Vagina (tissue), 2 donors: ENCODE data around the gene LIN54. TPM values are rescaled to one million over a fixed set of nuclear protein-coding genes. Genes with fewer than 3 reads are reported as not detected.
"Not testable (repeated sequence)": the region's sequence is repeated elsewhere in the genome, so short reads cannot be mapped to it uniquely, and the experiment has no call there.

ENCODE experiments used
- DNase-seq, 2 donors: peaks; one replicate each; pipeline ENCODE4 v3.0.0-alpha.2; 2017; ENCODE audit errors: extremely low spot score in 2 of 2
- H3K27ac ChIP-seq: fragments of 200-600 bp; sonication (generic); one replicate; pipeline ENCODE4 v1.5.1; 2019
- H3K27me3 ChIP-seq: fragments of 200-600 bp; sonication (generic); one replicate; pipeline ENCODE4 v1.5.1; 2019
- H3K36me3 ChIP-seq, 2 donors: fragments of 200-600 bp; sonication (generic); one replicate each; pipeline ENCODE4 v1.5.1; 2017 to 2019
- H3K4me1 ChIP-seq: fragments of 200-600 bp; sonication (generic); one replicate; pipeline ENCODE4 v1.5.1; 2019
- H3K4me3 ChIP-seq, 2 donors: fragments of 200-600 bp; sonication (generic); 1 replicate in 1 of 2; 2 replicates in 1 of 2; pipeline ENCODE4 v1.5.1; 2016 to 2019
- H3K9me3 ChIP-seq: fragments of 200-600 bp; sonication (generic); one replicate; pipeline ENCODE4 v1.5.1; 2019
- CTCF ChIP-seq, 3 experiments: fragments of 450-650 bp in 2 of 3; fragments of 200-600 bp in 1 of 3; sonication (generic) in 1 of 3; IDR thresholded peaks; one replicate each; pipeline ENCODE4 v1.5.1; 2017 to 2019; ENCODE audit warnings: antibody characterized with exemption in 3 of 3, mild to moderate bottlenecking in 2 of 3, moderate library complexity in 2 of 3
- POLR2A ChIP-seq, 2 donors: fragments of 450-650 bp; IDR thresholded peaks; one replicate each; pipeline ENCODE4 v1.6.1; 2017; ENCODE audit warnings: antibody characterized with exemption in 2 of 2, mild to moderate bottlenecking in 2 of 2, moderate library complexity in 2 of 2
- POLR2AphosphoS5 ChIP-seq, 2 donors: sonication (generic); formaldehyde crosslinking; IDR thresholded peaks; one replicate each; pipeline ENCODE4 v1.9.0; 2017; ENCODE audit warnings: antibody characterized with exemption in 2 of 2, mild to moderate bottlenecking in 2 of 2, low read depth in 1 of 2; ENCODE audit not compliant: insufficient read depth in 1 of 2
- intact Hi-C: fragments of 100-400 bp; cut with DNase I; formaldehyde crosslinking; loops from one replicate; pipeline ENCODE4 v1.15.1; 2023
- total RNA-seq: library from RNA; depleted of rRNA; stranded (reverse); fragments of >200 nt; gene quantifications from one replicate; pipeline ENCODE4 v1.2.3, GENCODE V29; 2016

LIN54 gene
- total RNA-seq, 1 donor from 2014 or later, result 25.0 TPM

DNA sequence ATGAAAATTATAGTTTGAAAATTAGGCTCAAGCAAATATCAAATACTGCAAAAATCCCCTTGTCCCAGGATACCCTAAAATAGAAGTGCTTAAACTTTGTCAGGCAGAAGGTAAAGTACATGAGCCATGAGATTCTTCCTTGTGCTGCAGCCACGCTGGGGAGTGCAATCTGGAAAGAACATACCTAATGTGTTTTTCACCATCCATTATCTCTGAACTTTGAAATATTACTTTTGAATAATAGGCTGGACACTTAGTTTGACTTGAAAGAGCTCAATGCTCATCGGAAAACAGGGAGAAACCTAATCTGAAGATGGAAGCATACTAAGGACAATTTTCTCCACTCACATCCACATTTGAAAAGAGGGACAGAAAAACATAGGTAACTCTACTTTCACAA is 91.2 kb downstream of the LIN54 start:
- Histone ChIP-seq H3K36me3 (peaks cover 0 to 11% of the 10 kb centered on the region in 2 donors), H3K9me3 (no peaks in the 10 kb centered on the region)

GRCh38 chr4:82918091-82918490 is 92.5 kb downstream of the LIN54 start:
- Histone ChIP-seq H3K9me3 (no peaks in the 10 kb centered on the region), H3K4me1 (no peaks in the 10 kb centered on the region), H3K4me3 (no peak overlapping the region), H3K27ac (no peak overlapping the region), H3K36me3 (peaks cover 0 to 11% of the 10 kb centered on the region in 2 donors), H3K27me3 (no peaks in the 10 kb centered on the region)
- no peak for DNase-seq
- TF ChIP-seq POLR2AphosphoS5 (IDR thresholded peaks at IDR 0.05; ENCODE audit: insufficient read depth in 1 of 2, low read depth in 1 of 2) (no peak), CTCF (IDR thresholded peaks at IDR 0.05) (no peak), POLR2A (IDR thresholded peaks at IDR 0.05) (no peak)
- intact Hi-C loops, result no loop called here

More for the DNA sequence above, 91.2 kb downstream of the LIN54 start:
- Histone ChIP-seq H3K4me1 (no peaks in the 10 kb centered on the region), H3K27me3 (no peaks in the 10 kb centered on the region), H3K27ac (no peak overlapping the region), H3K4me3 (no peak overlapping the region)
- no peak for DNase-seq
- TF ChIP-seq POLR2AphosphoS5 (IDR thresholded peaks at IDR 0.05; ENCODE audit: insufficient read depth in 1 of 2, low read depth in 1 of 2) (no peak), POLR2A (IDR thresholded peaks at IDR 0.05) (no peak), CTCF (IDR thresholded peaks at IDR 0.05) (no peak)
- intact Hi-C loops, result no loop called here

DNA sequence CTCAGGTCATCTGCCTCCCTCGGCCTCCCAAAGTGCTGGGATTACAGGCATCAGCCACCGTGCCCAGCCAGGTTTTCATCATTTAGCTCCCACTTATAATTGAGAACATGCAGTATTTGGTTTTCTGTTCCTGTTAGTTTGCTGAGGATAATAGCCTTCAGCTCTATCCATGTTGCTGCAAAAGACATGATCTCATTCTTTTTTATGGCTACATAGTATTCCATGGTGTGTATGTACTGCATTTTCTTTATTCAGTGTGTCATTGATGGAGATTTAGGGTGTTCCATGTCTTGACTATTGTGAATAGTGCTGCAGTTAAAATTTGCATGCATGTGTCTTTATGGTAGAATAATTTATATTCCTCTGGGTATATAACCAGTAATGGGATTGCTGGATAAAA is 96.7 kb downstream of the LIN54 start:
- DNase-seq, H3K4me1 ChIP-seq, intact Hi-C loops, H3K9me3 ChIP-seq, H3K27me3 ChIP-seq, H3K4me3 ChIP-seq, H3K27ac ChIP-seq: not testable (repeated sequence)
- peaks cover 0 to 18% of the 10 kb centered on the region in 2 donors for H3K36me3 ChIP-seq

DNA sequence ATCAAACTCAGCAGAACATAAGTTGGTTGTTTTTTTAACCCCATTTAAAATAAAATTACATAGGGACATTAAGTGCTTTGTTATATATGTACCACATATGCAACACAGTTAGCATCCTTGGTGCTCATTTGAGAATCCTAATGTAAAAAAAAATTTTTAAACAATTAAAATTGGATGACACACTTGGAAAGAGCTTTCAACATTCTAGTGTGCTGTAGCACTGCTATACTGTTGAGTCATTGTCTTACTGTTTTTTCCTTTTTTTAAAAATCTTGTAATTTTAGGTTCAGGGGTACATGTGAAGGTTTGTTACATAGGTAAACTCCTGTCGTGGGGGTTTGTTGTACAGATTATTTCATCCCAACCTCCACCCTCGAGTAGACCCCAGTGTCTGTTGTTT is 97.3 kb downstream of the LIN54 start:
- DNase-seq, result no peak
- H3K4me1 ChIP-seq, result no peaks in the 10 kb centered on the region
- no peaks in the 10 kb centered on the region for H3K9me3 ChIP-seq
- no peak overlapping the region for H3K27ac ChIP-seq
- intact Hi-C loops, result no loop called here
- TF ChIP-seq POLR2AphosphoS5 (IDR thresholded peaks at IDR 0.05; ENCODE audit: insufficient read depth in 1 of 2, low read depth in 1 of 2) (no peak), CTCF (IDR thresholded peaks at IDR 0.05) (no peak), POLR2A (IDR thresholded peaks at IDR 0.05) (no peak)
- H3K27me3 ChIP-seq, result no peaks in the 10 kb centered on the region
- peaks cover 0 to 18% of the 10 kb centered on the region in 2 donors for H3K36me3 ChIP-seq
- H3K4me3 ChIP-seq, result no peak overlapping the region

- intact Hi-C loops, result no loop called here
- H3K4me3 ChIP-seq, result no peak overlapping the region
- no peak for DNase-seq
- peaks cover 0 to 19% of the 10 kb centered on the region in 2 donors for H3K36me3 ChIP-seq
- no peaks in the 10 kb centered on the region for H3K4me1 ChIP-seq
- no peak overlapping the region for H3K27ac ChIP-seq
- TF ChIP-seq CTCF (IDR thresholded peaks at IDR 0.05), result no peak
- no peak for TF ChIP-seq POLR2A (IDR thresholded peaks at IDR 0.05)
- H3K27me3 ChIP-seq, result no peaks in the 10 kb centered on the region
- H3K9me3 ChIP-seq, result no peaks in the 10 kb centered on the region
Observed at GRCh38 chr4:82909326-82909725, 101.3 kb downstream of the LIN54 start.

- H3K4me3 ChIP-seq, result no peak overlapping the region
- no peak for DNase-seq
- H3K4me1 ChIP-seq, result peaks cover 10% of the 10 kb centered on the region
- H3K36me3 ChIP-seq, result peaks cover 0 to 18% of the 10 kb centered on the region in 2 donors
- no peaks in the 10 kb centered on the region for H3K9me3 ChIP-seq
- no peak overlapping the region for H3K27ac ChIP-seq
- no peaks in the 10 kb centered on the region for H3K27me3 ChIP-seq
- TF ChIP-seq POLR2A (IDR thresholded peaks at IDR 0.05), result no peak
- TF ChIP-seq CTCF (IDR thresholded peaks at IDR 0.05), result no peak
- TF ChIP-seq POLR2AphosphoS5 (IDR thresholded peaks at IDR 0.05; ENCODE audit: insufficient read depth in 1 of 2, low read depth in 1 of 2), result no peak
- intact Hi-C loops, result no loop called here
Observed at GRCh38 chr4:82906469-82906868, 104.2 kb downstream of the LIN54 start.
